HCT116 (cell line): Measurements from ENCODE around the gene TRPC4. TPM values are rescaled to one million over a fixed set of nuclear protein-coding genes. Genes with fewer than 3 reads are reported as not detected.

Experiments used
- ATAC-seq: fragments of 200-7000 bp; cut with Tn5 transposase; 2 replicates; pipeline ENCODE4 v1.9.1; 2020; ENCODE audit warnings: mild to moderate bottlenecking, moderate library complexity
- BruUV-seq: library from RNA; stranded (reverse); fragments of 400-500 nt; replicated peaks from 2 replicates; lab custom pipeline; 2021; lab: Mats Ljungman, UMichigan
- CTCF ChIA-PET: fragments of 300-600 bp; sonication (Branson Sonifier 250); formaldehyde crosslinking; loops from one replicate; lab custom pipeline; 2021; ENCODE audit warnings: antibody characterized with exemption; lab: Charles Lee
- POLR2A ChIA-PET: fragments of 300-600, 350-600 bp; sonication (Branson Sonifier 250); formaldehyde crosslinking; loops from one replicate; lab custom pipeline; 2021; ENCODE audit warnings: antibody characterized with exemption; lab: Charles Lee
- RAD21 ChIA-PET, 2 experiments: fragments of 300-600 bp; sonication (Branson Sonifier 250); formaldehyde crosslinking; loops; one replicate each; lab custom pipeline; 2023; ENCODE audit warnings: low total read pairs in 2 of 2; ENCODE audit not compliant: uncharacterized antibody in 2 of 2, unreplicated experiment in 2 of 2, low non-redundant PET in 1 of 2; lab: Charles Lee
- DNase-seq: peaks from one replicate; pipeline ENCODE4 v3.0.0-alpha.2; 2010; ENCODE audit warnings: low read depth, low spot score
- H2AFZ ChIP-seq: fragments of 200-600 bp; shearing (Covaris generic), sonication (generic); 2 replicates; pipeline ENCODE4 v1.6.1; 2017; ENCODE audit warnings: low read depth, mixed run types, mixed read lengths, antibody characterized with exemption, low read length; ENCODE audit not compliant: poor library complexity, severe bottlenecking
- H3K27ac ChIP-seq: 2 replicates; pipeline ENCODE4 v1.5.1; 2012; ENCODE audit warnings: low read depth, low read length
- H3K27me3 ChIP-seq: fragments of 200-600 bp; sonication (generic); 2 replicates; pipeline ENCODE4 v1.6.1; 2016; ENCODE audit warnings: mixed run types, low read length, mixed read lengths; ENCODE audit not compliant: insufficient read depth
- H3K36me3 ChIP-seq, 2 experiments: fragments of 200-500 bp in 1 of 2; fragments of 200-600 bp in 1 of 2; sonication (Bioruptor generic) in 1 of 2; sonication (generic) in 1 of 2; 2 replicates each; pipeline versions ENCODE4 v1.5.1 to v1.6.1; 2014 to 2016; ENCODE audit warnings: low read length in 2 of 2, inconsistent platforms in 1 of 2, mixed read lengths in 1 of 2, mixed run types in 1 of 2; ENCODE audit not compliant: insufficient read depth in 2 of 2, control insufficient read depth in 1 of 2
- H3K4me1 ChIP-seq, 2 experiments: fragments of 200-600 bp in 1 of 2; sonication (generic) in 1 of 2; 2 replicates each; pipeline versions ENCODE4 v1.5.1 to v1.6.1; 2012 to 2017; ENCODE audit warnings: low read length in 2 of 2, inconsistent platforms in 1 of 2, mild to moderate bottlenecking in 1 of 2, mixed read lengths in 1 of 2, mixed run types in 1 of 2, moderate library complexity in 1 of 2; ENCODE audit not compliant: insufficient read depth in 2 of 2, control insufficient read depth in 1 of 2
- H3K4me2 ChIP-seq: fragments of 200-600 bp; sonication (generic); 2 replicates; pipeline ENCODE4 v1.6.1; 2017; ENCODE audit warnings: mixed run types, low read length, mixed read lengths
- H3K4me3 ChIP-seq, 2 experiments: fragments of 200-600 bp in 1 of 2; sonication (generic) in 1 of 2; replicated peaks in 1 of 2; 2 replicates each; pipeline ENCODE4 v1.5.1; 2011 to 2016; ENCODE audit warnings: low read length in 2 of 2, control low read depth in 1 of 2, low read depth in 1 of 2, mild to moderate bottlenecking in 1 of 2, mixed read lengths in 1 of 2, mixed run types in 1 of 2
- H3K79me2 ChIP-seq: fragments of 200-600 bp; sonication (generic); 2 replicates; pipeline ENCODE4 v1.6.1; 2017; ENCODE audit warnings: mild to moderate bottlenecking, mixed run types, low read length, moderate library complexity, mixed read lengths; ENCODE audit not compliant: insufficient read depth
- H3K9ac ChIP-seq: fragments of 200-600 bp; sonication (generic); 2 replicates; pipeline ENCODE4 v1.6.1; 2016; ENCODE audit warnings: low read length, mixed read lengths
- H3K9me2 ChIP-seq: fragments of 200-600 bp; sonication (generic), shearing (Covaris generic); 2 replicates; pipeline ENCODE4 v1.6.1; 2017; ENCODE audit warnings: mixed run types, mild to moderate bottlenecking, moderate library complexity; ENCODE audit not compliant: insufficient read depth
- H3K9me3 ChIP-seq, 2 experiments: fragments of 200-500 bp in 1 of 2; fragments of 200-600 bp in 1 of 2; sonication (Bioruptor generic) in 1 of 2; sonication (generic) in 1 of 2; 2 replicates each; pipeline ENCODE4 v1.6.1; 2014 to 2017; ENCODE audit warnings: low read length in 2 of 2, mixed read lengths in 2 of 2, inconsistent platforms in 1 of 2, low read depth in 1 of 2, mild to moderate bottlenecking in 1 of 2, mixed run types in 1 of 2, moderate library complexity in 1 of 2; ENCODE audit not compliant: control insufficient read depth in 1 of 2, insufficient read depth in 1 of 2
- H4K20me1 ChIP-seq: fragments of 200-600 bp; sonication (generic), shearing (Covaris generic); 2 replicates; pipeline ENCODE4 v1.6.1; 2017; ENCODE audit warnings: mixed run types, mild to moderate bottlenecking, moderate library complexity; ENCODE audit not compliant: insufficient read depth
- CBX3 ChIP-seq: IDR thresholded peaks from 2 replicates; pipeline ENCODE4 v1.6.1; 2012; ENCODE audit warnings: low read depth
- CEBPB ChIP-seq: IDR thresholded peaks from 2 replicates; pipeline ENCODE4 v1.6.1; 2012; ENCODE audit warnings: low read depth
- ELF1 ChIP-seq: IDR thresholded peaks from 2 replicates; pipeline ENCODE4 v1.6.1; 2012; ENCODE audit warnings: low read depth, borderline replicate concordance
- EZH2 ChIP-seq: fragments of 200-600 bp; sonication (generic); IDR thresholded peaks from 2 replicates; pipeline ENCODE4 v1.6.1; 2017; ENCODE audit warnings: antibody characterized with exemption, mixed run types
- EZH2phosphoT487 ChIP-seq: fragments of 200-600 bp; IDR thresholded peaks from 2 replicates; pipeline ENCODE4 v1.6.1; 2018; ENCODE audit warnings: antibody characterized with exemption, borderline replicate concordance
- FOSL1 ChIP-seq: IDR thresholded peaks from 2 replicates; pipeline ENCODE4 v1.6.1; 2012; ENCODE audit warnings: low read depth
- POLR2AphosphoS5 ChIP-seq: IDR thresholded peaks from 2 replicates; pipeline ENCODE4 v1.6.1; 2011; ENCODE audit warnings: mild to moderate bottlenecking, low read depth, low read length, moderate library complexity
- REST ChIP-seq: IDR thresholded peaks from 2 replicates; pipeline ENCODE4 v1.6.1; 2012; ENCODE audit warnings: low read depth
- SRF ChIP-seq: IDR thresholded peaks from 2 replicates; pipeline ENCODE4 v1.6.1; 2012; ENCODE audit warnings: low read depth
- TCF7L2 ChIP-seq: IDR thresholded peaks from 2 replicates; pipeline ENCODE4 v1.7.0; 2011; ENCODE audit warnings: borderline replicate concordance, inconsistent platforms; ENCODE audit not compliant: insufficient read depth, insufficient read length; ENCODE audit errors: extremely low read depth
- YY1 ChIP-seq: IDR thresholded peaks from 2 replicates; pipeline ENCODE4 v1.6.1; 2011; ENCODE audit warnings: low read length, low read depth, moderate library complexity, mild to moderate bottlenecking; ENCODE audit not compliant: insufficient replicate concordance; ENCODE audit errors: extremely low read depth
- ZNF274 ChIP-seq: fragments of 200-500 bp; sonication (Bioruptor generic); IDR thresholded peaks from 2 replicates; pipeline ENCODE4 v1.6.1; 2014; ENCODE audit warnings: mild to moderate bottlenecking, low read depth, low read length, inconsistent platforms
- intact Hi-C: fragments of 100-400 bp; cut with micrococcal nuclease; formaldehyde crosslinking; loops from 2 replicates; pipeline ENCODE4 v1.10.0; 2022
- total RNA-seq: library from RNA; stranded (reverse); gene quantifications from one replicate; pipeline ENCODE4 v1.2.1, GENCODE V29; 2021; ENCODE audit not compliant: unreplicated experiment
- TF ChIP-seq, protein P1 (sequence below): IDR thresholded peaks from 2 replicates; pipeline ENCODE4 v1.6.1; 2011; ENCODE audit warnings: mild to moderate bottlenecking, low read length, moderate library complexity; ENCODE audit not compliant: insufficient replicate concordance; ENCODE audit errors: extremely low read depth
- TF ChIP-seq, protein P2 (sequence below), 3 experiments: fragments of 200-600 bp in 1 of 3; sonication (generic) in 1 of 3; IDR thresholded peaks in 2 of 3; conservative IDR thresholded peaks in 1 of 3; 2 replicates each; pipeline ENCODE4 v1.5.1; 2012 to 2017; ENCODE audit warnings: low read depth in 2 of 3, low read length in 2 of 3, antibody characterized with exemption in 1 of 3, borderline replicate concordance in 1 of 3, control low read depth in 1 of 3, mild to moderate bottlenecking in 1 of 3, mixed read lengths in 1 of 3, mixed run types in 1 of 3, moderate library complexity in 1 of 3; ENCODE audit not compliant: insufficient read depth in 1 of 3
- TF ChIP-seq, protein P3 (sequence below): IDR thresholded peaks from 2 replicates; pipeline ENCODE4 v1.6.1; 2012

Gene TRPC4
- total RNA-seq, 1 experiment from 2014 or later = not detected

DNA sequence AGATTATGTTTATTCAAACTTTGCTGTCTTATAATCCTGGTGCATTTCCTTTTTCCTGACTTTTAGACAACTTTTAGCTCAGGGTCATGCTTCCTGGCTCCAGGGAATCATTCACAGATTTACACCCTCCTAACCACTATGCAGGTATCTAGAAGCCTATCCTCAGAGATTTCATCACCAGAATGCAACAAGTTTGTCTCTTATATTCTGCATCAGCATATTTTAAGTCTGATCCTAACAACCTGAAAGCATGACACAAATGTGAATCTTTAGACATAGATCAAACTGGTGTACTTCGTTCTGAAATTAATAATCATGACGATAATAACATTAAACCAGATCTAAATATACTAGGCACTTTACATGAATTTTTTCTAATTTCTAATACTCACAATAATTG is 100.0 kb downstream of the TRPC4 start:
- Histone ChIP-seq H2AFZ (no peak overlapping the region), H3K4me2 (no peak overlapping the region), H3K9me2 (no peaks in the 10 kb centered on the region), H3K79me2 (no peaks in the 10 kb centered on the region), H3K9ac (no peak overlapping the region), H3K27me3 (no peaks in the 10 kb centered on the region), H3K4me1 (no peaks in the 10 kb centered on the region)
- RAD21 ChIA-PET = no interaction called here
- no peak for ATAC-seq
- POLR2A ChIA-PET = no interaction called here
- TF ChIP-seq POLR2AphosphoS5 (no peak), REST (no peak), CEBPB (no peak), EZH2phosphoT487 (no peak), YY1 (no peak), FOSL1 (no peak), EZH2 (no peak), CBX3 (no peak), ZNF274 (no peak), SRF (no peak), TCF7L2 (no peak), ELF1 (no peak)
- TF ChIP-seq, protein P1, sequence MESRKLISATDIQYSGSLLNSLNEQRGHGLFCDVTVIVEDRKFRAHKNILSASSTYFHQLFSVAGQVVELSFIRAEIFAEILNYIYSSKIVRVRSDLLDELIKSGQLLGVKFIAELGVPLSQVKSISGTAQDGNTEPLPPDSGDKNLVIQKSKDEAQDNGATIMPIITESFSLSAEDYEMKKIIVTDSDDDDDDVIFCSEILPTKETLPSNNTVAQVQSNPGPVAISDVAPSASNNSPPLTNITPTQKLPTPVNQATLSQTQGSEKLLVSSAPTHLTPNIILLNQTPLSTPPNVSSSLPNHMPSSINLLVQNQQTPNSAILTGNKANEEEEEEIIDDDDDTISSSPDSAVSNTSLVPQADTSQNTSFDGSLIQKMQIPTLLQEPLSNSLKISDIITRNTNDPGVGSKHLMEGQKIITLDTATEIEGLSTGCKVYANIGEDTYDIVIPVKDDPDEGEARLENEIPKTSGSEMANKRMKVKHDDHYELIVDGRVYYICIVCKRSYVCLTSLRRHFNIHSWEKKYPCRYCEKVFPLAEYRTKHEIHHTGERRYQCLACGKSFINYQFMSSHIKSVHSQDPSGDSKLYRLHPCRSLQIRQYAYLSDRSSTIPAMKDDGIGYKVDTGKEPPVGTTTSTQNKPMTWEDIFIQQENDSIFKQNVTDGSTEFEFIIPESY = no peak
- TF ChIP-seq, protein P2, sequence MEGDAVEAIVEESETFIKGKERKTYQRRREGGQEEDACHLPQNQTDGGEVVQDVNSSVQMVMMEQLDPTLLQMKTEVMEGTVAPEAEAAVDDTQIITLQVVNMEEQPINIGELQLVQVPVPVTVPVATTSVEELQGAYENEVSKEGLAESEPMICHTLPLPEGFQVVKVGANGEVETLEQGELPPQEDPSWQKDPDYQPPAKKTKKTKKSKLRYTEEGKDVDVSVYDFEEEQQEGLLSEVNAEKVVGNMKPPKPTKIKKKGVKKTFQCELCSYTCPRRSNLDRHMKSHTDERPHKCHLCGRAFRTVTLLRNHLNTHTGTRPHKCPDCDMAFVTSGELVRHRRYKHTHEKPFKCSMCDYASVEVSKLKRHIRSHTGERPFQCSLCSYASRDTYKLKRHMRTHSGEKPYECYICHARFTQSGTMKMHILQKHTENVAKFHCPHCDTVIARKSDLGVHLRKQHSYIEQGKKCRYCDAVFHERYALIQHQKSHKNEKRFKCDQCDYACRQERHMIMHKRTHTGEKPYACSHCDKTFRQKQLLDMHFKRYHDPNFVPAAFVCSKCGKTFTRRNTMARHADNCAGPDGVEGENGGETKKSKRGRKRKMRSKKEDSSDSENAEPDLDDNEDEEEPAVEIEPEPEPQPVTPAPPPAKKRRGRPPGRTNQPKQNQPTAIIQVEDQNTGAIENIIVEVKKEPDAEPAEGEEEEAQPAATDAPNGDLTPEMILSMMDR (IDR thresholded peaks at IDR 0.05 in 2 of 3, conservative IDR thresholded peaks at IDR 0.05 in 1 of 3; ENCODE audit: borderline replicate concordance in 1 of 3, insufficient read depth in 1 of 3, low read depth in 2 of 3, low read length in 2 of 3) = no peak
- TF ChIP-seq, protein P3, sequence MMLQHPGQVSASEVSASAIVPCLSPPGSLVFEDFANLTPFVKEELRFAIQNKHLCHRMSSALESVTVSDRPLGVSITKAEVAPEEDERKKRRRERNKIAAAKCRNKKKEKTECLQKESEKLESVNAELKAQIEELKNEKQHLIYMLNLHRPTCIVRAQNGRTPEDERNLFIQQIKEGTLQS = no peak
- TF ChIP-seq, all 23 proteins: peak for 0
- H3K27ac ChIP-seq = no peak overlapping the region
- H4K20me1 ChIP-seq = no peaks in the 10 kb centered on the region
- H3K9me3 ChIP-seq = peaks cover 17 to 21% of the 10 kb centered on the region in 2 experiments; a peak in 2 of 4 replicates
- DNase-seq = no peak
- CTCF ChIA-PET = no interaction called here
- BruUV-seq = no TSS peak
- intact Hi-C loops = no loop called here
- H3K4me3 ChIP-seq = no peak overlapping the region
- no peaks in the 10 kb centered on the region for H3K36me3 ChIP-seq
